ENCODE data around the gene ZNF346. TPM values are rescaled to one million over a fixed set of nuclear protein-coding genes. Genes with fewer than 3 reads are reported as not detected.

ZNF346 gene
- total RNA-seq, 5 donors from 2014 or later (not counting 1 experiment from before 2014, with no cell fraction given), result 22.8 to 25.7 (median 24.8) TPM

- POLR2A ChIA-PET, result interaction anchor here in 1 of 2 donors (0.7 to 1.2 kb wide), 2 partner anchors 9 to 71 kb away, joined by 6 to 14 read pairs; no protein-coding TSS in a partner anchor
- Histone ChIP-seq H3K9me3 (no peaks in the 10 kb centered on the region), H3K36me3 (ENCODE audit: control insufficient read depth in 2 of 2, extremely low read depth in 1 of 2, insufficient read depth in 1 of 2, low read length in 1 of 2) (no peaks in the 10 kb centered on the region), H3K27ac (ENCODE audit: low read length) (no peak overlapping the region), H3K4me1 (ENCODE audit: control insufficient read depth in 1 of 2, extremely low read depth in 1 of 2, insufficient read depth in 2 of 2, low read length in 2 of 2) (no peaks in the 10 kb centered on the region), H3K4me3 (ENCODE audit: control insufficient read depth in 1 of 2, extremely low read depth in 1 of 2, low read length in 1 of 2) (no peak overlapping the region), H3K27me3 (replicated peaks in 1 of 2; ENCODE audit: control insufficient read depth in 2 of 2, extremely low read depth in 1 of 2, insufficient read depth in 2 of 2, low read length in 1 of 2) (no peaks in the 10 kb centered on the region)
- WGBS (ENCODE audit: insufficient coverage), result 92% methylated on average over 4 of the region's 5 CpGs
- no peak overlapping the region for H3K27ac Mint-ChIP-seq
- CTCF ChIA-PET, result no interaction called here
- DNase-seq (no peak), ATAC-seq (replicated peaks in 1 of 4) (no peak)
- H3K4me3 Mint-ChIP-seq, result no peak overlapping the region
- peaks cover 4 to 6% (median 5%) of the 10 kb centered on the region in 3 donors for H3K4me1 Mint-ChIP-seq
- no peaks in the 10 kb centered on the region for H3K36me3 Mint-ChIP-seq
- no peaks in the 10 kb centered on the region for H3K9me3 Mint-ChIP-seq
- H3K27me3 Mint-ChIP-seq, result no peaks in the 10 kb centered on the region
These were observed 100.1 kb downstream of the ZNF346 start for GRCh38 chr5:177122566-177122965.

GRCh38 chr5:177123789-177124485 lies 101.4 kb downstream of the ZNF346 start:
- ATAC-seq (replicated peaks in 1 of 4) (peak in 1 of 4 experiments; percentile 37), DNase-seq (no peak)
- H3K27me3 ChIP-seq (replicated peaks in 1 of 2; ENCODE audit: control insufficient read depth in 2 of 2, extremely low read depth in 1 of 2, insufficient read depth in 2 of 2, low read length in 1 of 2), result no peaks in the 10 kb centered on the region
- no peak overlapping the region for H3K4me3 ChIP-seq (ENCODE audit: control insufficient read depth in 1 of 2, extremely low read depth in 1 of 2, low read length in 1 of 2)
- POLR2A ChIA-PET, result no interaction called here
- no peaks in the 10 kb centered on the region for H3K36me3 ChIP-seq (ENCODE audit: control insufficient read depth in 2 of 2, extremely low read depth in 1 of 2, insufficient read depth in 1 of 2, low read length in 1 of 2)
- no peak overlapping the region for H3K27ac Mint-ChIP-seq
- H3K36me3 Mint-ChIP-seq, result no peaks in the 10 kb centered on the region
- no peaks in the 10 kb centered on the region for H3K9me3 Mint-ChIP-seq
- H3K4me1 Mint-ChIP-seq, result peaks cover 13 to 16% (median 14%) of the 10 kb centered on the region in 3 donors
- H3K9me3 ChIP-seq, result no peaks in the 10 kb centered on the region
- H3K4me3 Mint-ChIP-seq, result no peak overlapping the region
- H3K27me3 Mint-ChIP-seq, result no peaks in the 10 kb centered on the region
- H3K4me1 ChIP-seq (ENCODE audit: control insufficient read depth in 1 of 2, extremely low read depth in 1 of 2, insufficient read depth in 2 of 2, low read length in 2 of 2), result peaks cover 3 to 10% of the 10 kb centered on the region in 2 experiments
- CTCF ChIA-PET, result no interaction called here
- no peak overlapping the region for H3K27ac ChIP-seq (ENCODE audit: low read length)
- 87% methylated on average over 9 of the region's 15 CpGs for WGBS (ENCODE audit: insufficient coverage)

- peak; percentile 41 to 64 (median 48) for ATAC-seq (replicated peaks in 1 of 4)
- DNase-seq, result peak in 2 of 35 experiments; percentile 30
- no peak overlapping the region for H3K27ac ChIP-seq (ENCODE audit: low read length)
- WGBS (ENCODE audit: insufficient coverage), result 90% methylated on average over 2 of the region's 4 CpGs
- H3K4me1 Mint-ChIP-seq, result peaks cover 19 to 22% (median 20%) of the 10 kb centered on the region in 3 donors
- no peaks in the 10 kb centered on the region for H3K36me3 ChIP-seq (ENCODE audit: control insufficient read depth in 2 of 2, extremely low read depth in 1 of 2, insufficient read depth in 1 of 2, low read length in 1 of 2)
- H3K4me3 Mint-ChIP-seq, result no peak overlapping the region
- peaks cover 9 to 16% of the 10 kb centered on the region in 2 experiments for H3K4me1 ChIP-seq (ENCODE audit: control insufficient read depth in 1 of 2, extremely low read depth in 1 of 2, insufficient read depth in 2 of 2, low read length in 2 of 2)
- H3K9me3 ChIP-seq, result no peaks in the 10 kb centered on the region
- H3K4me3 ChIP-seq (ENCODE audit: control insufficient read depth in 1 of 2, extremely low read depth in 1 of 2, low read length in 1 of 2), result no peak overlapping the region
- H3K36me3 Mint-ChIP-seq, result no peaks in the 10 kb centered on the region
- peak overlapping the region in 1 of 2 donors; percentile 31 for H3K27ac Mint-ChIP-seq
- no peaks in the 10 kb centered on the region for H3K9me3 Mint-ChIP-seq
- POLR2A ChIA-PET, result no interaction called here
- H3K27me3 Mint-ChIP-seq, result no peaks in the 10 kb centered on the region
- CTCF ChIA-PET, result no interaction called here
- no peaks in the 10 kb centered on the region for H3K27me3 ChIP-seq (replicated peaks in 1 of 2; ENCODE audit: control insufficient read depth in 2 of 2, extremely low read depth in 1 of 2, insufficient read depth in 2 of 2, low read length in 1 of 2)
These were observed 102.0 kb downstream of the ZNF346 start for GRCh38 chr5:177124486-177124991.

- Mint-ChIP-seq H3K36me3 (no peaks in the 10 kb centered on the region), H3K27me3 (no peaks in the 10 kb centered on the region), H3K4me1 (peaks cover 37 to 42% (median 38%) of the 10 kb centered on the region in 3 donors), H3K4me3 (no peak overlapping the region), H3K9me3 (no peaks in the 10 kb centered on the region), H3K27ac (peak overlapping the region in 1 of 2 donors; percentile 24)
- H3K27me3 ChIP-seq (replicated peaks in 1 of 2; ENCODE audit: control insufficient read depth in 2 of 2, extremely low read depth in 1 of 2, insufficient read depth in 2 of 2, low read length in 1 of 2), result no peaks in the 10 kb centered on the region
- no peak overlapping the region for H3K27ac ChIP-seq (ENCODE audit: low read length)
- no peaks in the 10 kb centered on the region for H3K36me3 ChIP-seq (ENCODE audit: control insufficient read depth in 2 of 2, extremely low read depth in 1 of 2, insufficient read depth in 1 of 2, low read length in 1 of 2)
- ChIA-PET CTCF (interaction anchor here (0.6 to 1.1 kb wide), 3 partner anchors 13 to 16 kb away, joined by 3 to 5 read pairs (median 3); no protein-coding TSS in a partner anchor), POLR2A (interaction anchor here in 1 of 2 donors (0.6 to 1.2 kb wide), 2 partner anchors 8 to 27 kb away, joined by 3 read pairs; no protein-coding TSS in a partner anchor)
- ATAC-seq (replicated peaks in 1 of 4), result no peak
- no peak for DNase-seq
- no peaks in the 10 kb centered on the region for H3K9me3 ChIP-seq
- no peak overlapping the region for H3K4me3 ChIP-seq (ENCODE audit: control insufficient read depth in 1 of 2, extremely low read depth in 1 of 2, low read length in 1 of 2)
- H3K4me1 ChIP-seq (ENCODE audit: control insufficient read depth in 1 of 2, extremely low read depth in 1 of 2, insufficient read depth in 2 of 2, low read length in 2 of 2), result peaks cover 9 to 19% of the 10 kb centered on the region in 2 experiments
- WGBS (ENCODE audit: insufficient coverage), result no CpG with 5 or more reads among the region's 1 CpG
These were observed 104.3 kb downstream of the ZNF346 start for GRCh38 chr5:177126771-177127170.

- peak in 3 of 35 experiments; percentile 16 to 57 (median 17) for DNase-seq
- no peaks in the 10 kb centered on the region for H3K9me3 ChIP-seq
- H3K27me3 Mint-ChIP-seq, result no peaks in the 10 kb centered on the region
- ATAC-seq (replicated peaks in 1 of 4), result peak in 1 of 4 experiments; percentile 10
- no peaks in the 10 kb centered on the region for H3K36me3 Mint-ChIP-seq
- peak overlapping the region in 1 of 3 donors; percentile 74 for H3K4me3 Mint-ChIP-seq
- H3K36me3 ChIP-seq (ENCODE audit: control insufficient read depth in 2 of 2, extremely low read depth in 1 of 2, insufficient read depth in 1 of 2, low read length in 1 of 2), result no peaks in the 10 kb centered on the region
- H3K4me1 Mint-ChIP-seq, result peaks cover 37 to 42% (median 38%) of the 10 kb centered on the region in 3 donors
- no peaks in the 10 kb centered on the region for H3K27me3 ChIP-seq (replicated peaks in 1 of 2; ENCODE audit: control insufficient read depth in 2 of 2, extremely low read depth in 1 of 2, insufficient read depth in 2 of 2, low read length in 1 of 2)
- no peaks in the 10 kb centered on the region for H3K9me3 Mint-ChIP-seq
- POLR2A ChIA-PET, result no interaction called here
- H3K4me3 ChIP-seq (ENCODE audit: control insufficient read depth in 1 of 2, extremely low read depth in 1 of 2, low read length in 1 of 2), result no peak overlapping the region
- 17% methylated on average over 3 of the region's 4 CpGs for WGBS (ENCODE audit: insufficient coverage)
- H3K27ac ChIP-seq (ENCODE audit: low read length), result no peak overlapping the region
- H3K4me1 ChIP-seq (ENCODE audit: control insufficient read depth in 1 of 2, extremely low read depth in 1 of 2, insufficient read depth in 2 of 2, low read length in 2 of 2), result peaks cover 11 to 25% of the 10 kb centered on the region in 2 experiments
- CTCF ChIA-PET, result interaction anchor here in 1 of 2 donors (0.7 kb wide), 1 partner anchor 11 kb away, joined by 5 read pairs; no protein-coding TSS in a partner anchor
- H3K27ac Mint-ChIP-seq, result peak overlapping the region; percentile 74 to 89
These were observed 106.1 kb downstream of the ZNF346 start for GRCh38 chr5:177128551-177128981.

- H3K4me3 ChIP-seq (ENCODE audit: control insufficient read depth in 1 of 2, extremely low read depth in 1 of 2, low read length in 1 of 2), result no peak overlapping the region
- no peaks in the 10 kb centered on the region for H3K27me3 ChIP-seq (replicated peaks in 1 of 2; ENCODE audit: control insufficient read depth in 2 of 2, extremely low read depth in 1 of 2, insufficient read depth in 2 of 2, low read length in 1 of 2)
- H3K4me3 Mint-ChIP-seq, result peak overlapping the region in 2 of 3 donors; percentile 43 to 47
- peaks cover 2% of the 10 kb centered on the region for H3K36me3 Mint-ChIP-seq
- H3K9me3 ChIP-seq, result no peaks in the 10 kb centered on the region
- H3K27ac ChIP-seq (ENCODE audit: low read length), result no peak overlapping the region
- WGBS (ENCODE audit: insufficient coverage), result 80% methylated on average over 1 of the region's 5 CpGs
- no peak for DNase-seq
- H3K4me1 Mint-ChIP-seq, result peaks cover 43 to 52% (median 44%) of the 10 kb centered on the region in 3 donors
- no peaks in the 10 kb centered on the region for H3K9me3 Mint-ChIP-seq
- CTCF ChIA-PET, result interaction anchor here in 1 of 2 donors (0.6 kb wide), 1 partner anchor 15 kb away, joined by 9 read pairs; no protein-coding TSS in a partner anchor
- POLR2A ChIA-PET, result no interaction called here
- no peak for ATAC-seq (replicated peaks in 1 of 4)
- peaks cover 20 to 36% of the 10 kb centered on the region in 2 experiments for H3K4me1 ChIP-seq (ENCODE audit: control insufficient read depth in 1 of 2, extremely low read depth in 1 of 2, insufficient read depth in 2 of 2, low read length in 2 of 2)
- H3K36me3 ChIP-seq (ENCODE audit: control insufficient read depth in 2 of 2, extremely low read depth in 1 of 2, insufficient read depth in 1 of 2, low read length in 1 of 2), result peaks cover 0 to 5% of the 10 kb centered on the region in 2 donors
- no peaks in the 10 kb centered on the region for H3K27me3 Mint-ChIP-seq
- H3K27ac Mint-ChIP-seq, result peak overlapping the region; percentile 75 to 89
These were observed 107.9 kb downstream of the ZNF346 start for GRCh38 chr5:177130211-177131018.

Data from T-cell (primary cell).